Smooth muscle cell of the brain vasculature (primary cell): ENCODE measurements around the gene SH2D7.

Experiments used
- DNase-seq: peaks from one replicate; pipeline ENCODE4 v3.0.0-alpha.2; 2012; ENCODE audit warnings: low read depth, low spot score

The SH2D7 gene

GRCh38 chr15:78104119-78104479 lies 11.7 kb downstream of the SH2D7 start:
- DNase-seq: no peak

DNA sequence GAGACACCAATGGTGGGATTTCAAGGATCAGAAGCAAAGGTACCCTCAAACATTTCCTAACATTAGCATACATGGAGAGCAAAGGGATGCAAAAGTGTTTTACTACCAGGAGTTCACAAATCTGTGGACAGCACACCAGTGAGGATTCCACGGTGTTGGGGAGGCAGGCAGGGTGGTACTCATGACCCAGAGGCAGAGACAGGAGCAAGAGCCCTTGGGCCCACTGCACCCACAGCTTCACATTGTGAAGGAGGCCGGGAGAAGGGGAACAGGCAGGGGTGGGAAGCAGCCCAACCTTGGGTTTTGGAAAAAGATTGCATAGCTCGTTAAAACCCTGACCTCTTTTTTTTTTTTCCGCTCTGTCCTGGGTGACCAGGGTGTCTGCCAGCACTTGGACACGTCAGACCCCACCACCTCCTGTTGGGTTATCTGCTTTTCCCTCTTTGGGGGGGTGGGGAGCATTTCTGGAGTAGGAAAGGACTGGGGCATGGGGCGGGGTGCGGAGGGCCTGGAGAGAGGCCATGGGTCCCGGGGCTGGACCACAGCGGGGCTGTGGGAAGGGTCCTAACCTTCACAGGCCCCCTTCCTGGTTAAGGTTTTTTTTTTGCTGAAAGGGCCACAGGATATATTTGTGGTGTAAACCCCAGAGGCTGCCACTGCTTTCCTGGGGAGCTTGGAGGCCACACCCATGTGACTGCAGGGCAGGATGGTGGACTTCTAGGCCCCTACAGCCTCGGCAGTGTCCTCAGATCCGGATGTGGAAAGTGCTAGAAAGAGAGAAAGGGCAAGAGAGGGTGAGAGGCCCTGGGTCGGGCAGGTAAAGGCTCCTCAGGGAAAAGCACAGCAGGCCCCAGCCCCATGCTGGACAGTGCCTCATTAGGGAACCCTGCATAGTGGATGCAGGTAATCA lies 12.5 kb downstream of the SH2D7 start:
- no peak for DNase-seq

- DNase-seq: no peak
Observed at GRCh38 chr15:78105476-78106241, 13.3 kb downstream of the SH2D7 start.

- no peak for DNase-seq
Observed at GRCh38 chr15:78107471-78107870, 15.1 kb downstream of the SH2D7 start.

GRCh38 chr15:78108300-78109084 lies 16.1 kb downstream of the SH2D7 start:
- DNase-seq: peak; percentile 61

DNA sequence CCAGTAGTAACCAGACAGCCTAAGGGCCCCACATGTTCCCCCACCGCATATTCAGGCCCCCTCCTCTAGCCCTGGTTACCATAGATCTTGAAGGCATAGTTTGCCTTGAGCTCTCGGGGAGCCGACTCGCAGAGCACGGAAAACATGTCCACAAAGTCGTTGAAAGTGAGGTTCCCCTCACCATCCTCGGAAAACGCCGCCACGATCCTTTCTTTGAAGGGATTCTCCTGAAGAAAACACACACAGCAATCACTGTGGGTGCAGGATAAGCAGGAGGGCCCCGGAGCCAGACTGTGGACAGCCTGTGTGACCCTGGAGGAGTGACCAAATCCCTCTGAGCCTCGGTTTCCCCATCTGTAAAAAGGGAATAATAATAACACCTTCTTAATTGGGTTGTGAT lies 16.8 kb downstream of the SH2D7 start:
- DNase-seq: no peak

DNA sequence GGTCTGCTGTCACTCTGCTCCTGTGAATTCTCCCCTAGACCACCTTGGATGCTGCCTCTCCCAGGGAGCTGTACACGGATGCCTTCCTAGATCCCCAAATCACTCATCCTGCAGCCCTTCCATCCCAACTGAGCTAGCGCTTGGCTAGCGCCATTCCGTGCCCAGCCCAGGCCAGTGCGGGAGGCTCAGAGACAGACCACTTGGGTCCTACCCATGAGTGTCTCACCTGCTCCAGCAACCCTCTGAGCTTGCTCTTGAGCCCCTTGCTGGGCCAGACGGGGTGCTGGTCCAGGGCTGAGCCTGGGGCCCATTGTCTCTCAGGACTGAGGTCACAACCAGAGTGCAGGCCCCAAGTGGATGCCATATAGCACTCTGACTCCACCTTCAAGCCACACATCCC lies 17.7 kb downstream of the SH2D7 start:
- no peak for DNase-seq

DNA sequence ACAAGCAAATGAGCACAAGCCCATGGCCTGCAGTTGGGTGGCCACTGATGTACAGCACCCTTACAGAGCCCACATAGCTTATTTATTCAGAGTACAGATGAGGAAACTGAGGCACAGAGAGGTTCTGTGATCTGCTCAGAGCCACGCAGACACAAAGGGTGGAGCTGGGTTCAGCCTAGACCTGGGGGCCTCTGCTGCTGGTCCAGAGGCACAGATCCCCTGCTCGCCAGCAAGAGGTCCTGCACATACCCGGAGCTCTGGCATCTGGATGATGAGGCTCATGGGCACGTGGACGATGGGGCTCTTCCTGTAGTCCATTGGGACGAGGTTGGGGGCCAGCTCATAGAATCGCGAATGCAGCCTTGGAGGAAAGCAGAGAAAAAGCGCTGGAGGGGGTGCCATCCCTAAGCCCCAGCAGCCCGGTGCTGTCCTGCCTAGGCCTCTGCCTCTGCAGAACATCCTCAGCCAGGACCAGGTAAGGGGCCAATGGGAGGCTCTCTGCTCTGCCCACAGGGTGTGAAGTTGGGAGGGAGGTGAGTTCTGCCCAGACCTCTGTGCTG lies 18.6 kb downstream of the SH2D7 start:
- DNase-seq: no peak

DNA sequence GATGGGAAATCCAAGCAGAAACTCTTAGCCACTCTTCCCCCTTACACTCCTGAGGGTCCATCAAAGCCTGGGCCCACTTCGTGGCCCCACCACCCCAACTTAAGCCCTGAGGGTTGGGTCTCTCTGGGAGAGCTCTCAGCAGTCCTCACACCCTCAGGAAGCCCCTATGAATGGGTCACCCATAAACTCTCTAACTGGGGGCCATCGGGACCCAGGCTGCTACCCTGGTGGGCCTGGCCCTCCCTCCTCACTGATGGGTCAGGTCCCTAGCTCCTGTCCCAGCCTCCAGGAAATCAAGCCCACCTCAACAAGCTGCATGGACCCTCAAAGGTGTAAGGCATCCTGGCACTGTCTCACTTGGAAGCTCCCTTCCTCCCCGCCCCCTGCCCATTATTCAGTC lies 19.4 kb downstream of the SH2D7 start:
- no peak for DNase-seq

DNA sequence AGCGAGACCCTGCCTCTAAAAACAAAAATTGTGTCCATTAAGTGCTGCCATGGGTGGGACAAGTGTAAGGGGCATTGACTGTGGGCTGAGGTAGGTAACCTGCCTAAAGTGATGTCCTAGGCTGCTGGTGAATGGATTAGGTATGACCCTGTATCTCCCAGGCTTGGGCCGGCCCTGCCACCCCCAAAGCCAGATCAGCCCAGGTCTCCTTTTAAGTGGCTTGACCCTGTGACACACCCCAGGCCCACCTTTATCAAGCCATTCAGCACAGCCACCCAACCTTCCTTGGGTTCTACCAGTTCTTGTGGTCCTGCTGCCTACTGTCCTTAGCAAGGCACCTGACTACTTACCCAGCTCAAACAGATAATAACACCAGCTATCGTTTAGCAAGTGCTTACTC lies 20.2 kb downstream of the SH2D7 start:
- no peak for DNase-seq

GRCh38 chr15:78120523-78120922 lies 28.2 kb downstream of the SH2D7 start:
- no peak for DNase-seq

DNA sequence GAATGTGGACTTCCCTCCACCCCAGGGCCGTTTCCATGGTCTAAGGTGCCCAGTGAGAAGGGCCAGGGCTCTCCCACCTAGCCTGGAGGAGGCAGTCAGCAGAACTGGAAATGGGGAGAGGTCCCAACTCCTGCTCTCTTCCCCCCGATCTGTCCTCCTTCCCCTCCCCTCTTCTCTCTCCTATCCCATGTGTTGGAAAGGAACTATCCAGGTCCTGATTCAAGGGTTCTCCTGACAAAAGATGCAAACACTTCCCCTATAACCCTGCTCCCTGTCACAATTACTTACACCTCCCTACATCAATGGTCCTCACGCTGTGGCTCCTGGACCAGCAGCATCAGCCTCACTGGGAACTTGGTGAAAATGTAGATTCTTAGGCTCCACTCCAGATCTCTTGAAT lies 32.9 kb downstream of the SH2D7 start:
- no peak for DNase-seq

DNA sequence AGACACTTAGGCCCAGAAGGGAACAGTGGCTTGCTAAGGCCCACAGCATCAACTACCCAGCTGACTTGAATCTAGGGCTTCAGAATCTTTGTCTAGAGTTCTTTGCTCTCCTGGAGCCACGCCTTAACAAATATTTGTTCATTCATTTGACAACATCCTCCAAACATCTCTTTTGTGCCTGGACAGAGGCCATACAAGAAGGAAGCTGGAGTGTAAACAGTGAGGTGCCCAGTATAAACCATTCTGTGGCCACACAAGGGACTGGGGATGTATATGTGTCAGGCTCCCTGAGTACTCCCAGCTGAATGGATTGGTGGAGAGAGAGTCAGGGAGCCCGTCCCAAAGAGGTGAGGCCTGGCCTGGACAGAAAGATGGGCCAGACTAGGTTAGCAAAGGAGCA lies 35.5 kb downstream of the SH2D7 start:
- no peak for DNase-seq

GRCh38 chr15:78129077-78129750 lies 36.9 kb downstream of the SH2D7 start:
- no peak for DNase-seq

DNA sequence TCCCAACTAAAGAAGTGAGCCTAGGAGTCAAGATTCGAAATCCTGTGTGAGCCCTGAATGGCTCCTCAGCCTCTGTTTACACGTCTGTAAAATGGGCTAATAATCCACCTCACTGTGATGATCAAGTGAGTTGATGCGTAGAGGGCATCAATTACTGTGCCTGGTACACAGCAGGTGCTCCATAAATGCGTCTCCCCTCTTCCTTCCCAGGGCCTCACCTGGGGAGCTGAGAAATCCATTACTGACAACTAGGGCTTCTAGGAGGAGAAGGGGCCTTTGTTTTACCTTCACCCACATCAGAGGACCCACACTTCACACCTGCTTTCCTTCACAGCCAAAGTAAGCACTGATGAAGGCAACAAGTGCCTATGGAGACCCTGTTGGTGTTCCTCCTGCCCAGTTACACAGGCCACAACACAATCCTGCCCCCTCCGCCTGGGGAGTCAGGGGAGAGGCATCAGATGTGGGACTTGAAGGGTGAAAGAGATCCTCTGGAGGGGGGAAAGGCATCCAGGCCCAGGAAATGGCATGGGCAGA lies 37.5 kb downstream of the SH2D7 start:
- no peak for DNase-seq

GRCh38 chr15:78130466-78131294 lies 38.3 kb downstream of the SH2D7 start:
- no peak for DNase-seq

DNA sequence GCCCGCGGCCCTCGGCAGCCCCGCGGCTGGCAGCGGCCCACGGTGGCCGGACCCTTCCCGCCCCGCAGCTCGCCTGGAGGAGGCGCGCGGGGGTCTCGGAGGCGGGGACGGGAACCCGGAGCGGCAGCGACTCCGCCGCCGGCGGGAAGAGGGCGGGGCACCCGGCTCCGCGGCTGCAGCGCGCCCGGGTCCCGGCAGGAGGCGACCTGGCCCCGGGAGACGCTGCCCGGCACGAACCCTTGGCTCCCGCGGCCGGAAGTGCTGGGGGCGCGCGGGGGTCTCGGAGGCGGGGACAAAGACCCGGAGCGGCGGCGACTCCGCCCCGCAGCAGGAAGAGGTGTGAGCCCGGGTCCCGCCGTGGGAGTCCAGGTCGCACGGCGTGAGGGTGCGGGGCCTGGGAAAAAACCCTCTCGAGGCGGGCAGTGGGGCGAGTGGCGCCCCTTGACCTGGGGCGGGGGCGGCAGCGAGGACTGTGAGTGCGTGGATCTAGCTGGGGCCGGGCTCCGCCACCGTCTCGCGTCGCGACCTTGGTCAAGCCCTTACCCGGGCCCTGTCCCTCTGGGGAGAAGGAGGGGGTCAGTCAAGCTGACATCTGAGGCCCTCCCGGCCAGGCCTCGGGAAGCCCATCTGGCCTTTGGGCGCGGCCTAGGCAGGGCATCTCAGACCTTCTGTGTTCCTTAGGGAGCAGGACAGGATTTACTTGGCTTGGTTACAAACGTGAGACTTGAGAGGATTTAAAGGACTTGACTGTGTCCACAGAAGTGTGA lies 39.1 kb downstream of the SH2D7 start, which contains the start of gene CIB2:
CIB2 (minus strand) TSS at position 151 of the 767 bp plus-strand sequence. CDS start 230 bp downstream, outside the sequence.
- DNase-seq: no peak

DNA sequence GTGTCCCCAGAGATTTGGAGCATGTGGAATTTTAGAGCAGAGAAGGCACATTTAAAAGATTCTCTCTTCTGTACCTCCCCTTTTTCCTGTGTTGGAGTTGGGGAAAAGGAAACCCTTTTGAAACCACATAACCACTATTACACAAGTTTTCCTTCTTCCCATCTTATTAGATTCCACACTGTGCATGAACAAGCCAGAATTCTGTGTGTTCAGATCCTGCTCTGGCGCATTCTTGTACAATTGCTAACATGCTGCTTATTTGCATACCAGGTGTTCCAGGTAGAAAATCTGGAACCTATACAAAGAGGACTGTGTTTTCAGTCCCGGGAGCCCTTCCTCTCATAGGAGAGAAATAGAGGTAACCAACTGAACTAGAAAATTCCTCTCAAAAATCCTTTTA lies 41.4 kb downstream of the SH2D7 start:
- no peak for DNase-seq

GRCh38 chr15:78139578-78139977 lies 47.2 kb downstream of the SH2D7 start:
- no peak for DNase-seq
